CD4-positive, alpha-beta T cell treated with Interleukin-15 for 1 hour (primary cell): ENCODE data around the gene NPEPL1.
"Not testable (repeated sequence)": the region's sequence is repeated elsewhere in the genome, so short reads cannot be mapped to it uniquely, and the experiment has no call there.

Source experiments
- DNase-seq: peaks from one replicate; pipeline ENCODE4 v3.0.0-alpha.2; 2020

The NPEPL1 gene

GRCh38 chr20:58743929-58744534, 51.4 kb downstream of the NPEPL1 start:
- DNase-seq, result no peak

DNA sequence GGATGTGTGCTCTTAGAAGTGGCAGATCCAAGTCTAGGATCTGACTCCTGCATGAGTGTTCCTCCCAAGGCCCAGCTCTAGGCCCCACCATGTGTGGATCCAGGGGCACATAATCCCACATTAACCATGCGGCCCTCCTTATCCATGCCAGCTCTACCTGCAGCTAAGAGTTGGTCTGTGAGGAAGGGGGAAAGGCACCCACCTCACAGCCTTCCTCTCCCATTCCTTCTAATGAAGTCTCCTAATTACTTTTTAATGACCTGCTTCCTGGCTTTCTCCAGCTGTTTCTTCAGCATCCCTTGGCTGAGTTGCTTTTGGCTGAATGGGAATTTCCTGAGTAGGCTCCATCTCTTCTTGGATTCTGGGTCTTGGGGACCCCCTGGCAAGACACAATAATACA, 52.2 kb downstream of the NPEPL1 start:
- DNase-seq, result no peak

DNA sequence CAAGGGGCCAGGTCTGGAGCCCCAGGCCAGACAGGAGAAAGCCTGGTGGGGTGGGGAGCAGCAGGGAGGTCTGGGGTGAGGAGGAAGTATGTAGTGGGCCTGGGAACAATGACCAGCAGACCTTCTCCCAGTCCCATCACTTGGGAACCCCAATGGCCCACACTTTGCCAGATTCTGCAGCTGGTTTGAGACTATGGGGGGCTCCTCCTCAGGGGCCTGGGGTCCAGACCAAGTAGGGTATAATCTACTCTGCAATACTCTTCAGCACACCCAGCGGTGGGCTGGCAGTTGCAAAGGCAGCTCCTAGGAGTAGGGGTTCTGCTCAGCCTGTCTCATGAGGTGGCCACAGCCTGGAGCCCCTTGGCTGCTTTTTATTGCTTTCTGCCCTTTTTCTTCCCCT, 52.8 kb downstream of the NPEPL1 start:
- no peak for DNase-seq

- DNase-seq, result no peak
Measured at GRCh38 chr20:58746620-58747019, 54.0 kb downstream of the NPEPL1 start.

DNA sequence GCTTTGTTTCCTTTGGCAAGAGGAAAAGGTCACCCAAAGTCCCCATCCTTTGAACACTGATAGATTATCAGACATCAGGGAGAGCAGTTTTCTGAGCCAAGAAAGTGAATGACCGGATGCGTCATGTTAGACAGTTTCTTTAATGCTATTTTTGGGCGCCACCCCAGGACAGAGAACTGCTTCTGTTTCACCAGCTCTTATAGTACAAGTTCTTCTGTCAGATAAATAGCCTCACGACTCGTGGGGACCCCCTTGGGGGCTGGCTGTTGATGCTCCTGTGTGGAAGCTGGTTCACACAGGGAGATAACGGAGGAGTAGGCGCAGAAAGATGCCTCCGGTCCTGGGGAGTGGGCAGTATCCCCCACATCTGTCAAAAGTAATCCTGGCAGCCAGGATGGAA, 54.6 kb downstream of the NPEPL1 start:
- no peak for DNase-seq

DNA sequence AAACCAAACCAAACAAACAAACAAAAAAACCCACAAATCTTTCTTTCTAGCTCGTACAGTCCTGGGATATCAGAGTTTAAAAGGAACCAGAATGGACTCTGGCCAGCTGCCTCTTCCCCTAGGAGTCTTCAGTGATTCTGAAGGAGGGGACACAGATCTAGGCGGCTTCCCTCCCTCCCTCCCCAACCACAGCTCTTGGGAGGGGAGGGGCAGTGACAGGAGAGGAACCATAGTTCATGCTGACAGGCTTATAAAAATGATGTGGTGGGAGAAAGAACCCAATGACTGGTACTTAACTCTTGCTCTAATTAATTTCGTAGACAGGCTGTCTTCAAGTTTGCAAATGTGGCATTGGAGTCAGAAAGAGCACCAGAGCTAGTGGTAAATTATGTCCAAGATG, 56.0 kb downstream of the NPEPL1 start:
- no peak for DNase-seq

DNA sequence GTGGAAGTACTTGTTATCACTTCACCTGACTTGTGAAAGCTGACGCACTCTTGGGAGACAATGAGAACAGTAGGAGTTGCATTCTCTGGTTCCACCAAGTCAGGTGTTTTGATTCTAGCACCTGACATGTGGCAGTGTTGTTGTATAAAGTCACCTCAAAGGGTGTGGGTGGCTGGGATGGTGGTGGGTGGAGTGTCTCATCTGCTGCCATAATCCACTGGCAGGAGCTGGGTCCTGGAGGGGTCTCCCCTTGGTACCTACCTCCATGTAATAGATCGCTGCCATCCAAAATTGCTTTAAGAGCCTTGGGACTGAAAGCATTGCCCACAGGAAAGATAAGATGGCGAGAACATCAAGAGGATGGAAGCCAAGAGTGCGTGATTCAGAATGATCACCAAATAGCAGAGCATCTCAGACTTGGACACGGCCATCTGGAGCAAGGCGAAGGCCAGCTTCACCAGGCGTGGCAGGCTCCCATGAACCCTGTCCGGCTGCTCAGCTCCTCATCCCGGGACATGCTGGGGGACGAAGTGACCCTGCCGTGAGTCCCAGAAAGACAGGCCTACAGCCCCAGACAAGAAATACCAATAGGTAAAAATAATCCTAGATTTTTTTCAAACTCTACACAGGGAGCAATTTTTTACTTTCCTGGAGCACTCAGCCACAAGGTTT, 56.6 kb downstream of the NPEPL1 start:
- no peak for DNase-seq

DNA sequence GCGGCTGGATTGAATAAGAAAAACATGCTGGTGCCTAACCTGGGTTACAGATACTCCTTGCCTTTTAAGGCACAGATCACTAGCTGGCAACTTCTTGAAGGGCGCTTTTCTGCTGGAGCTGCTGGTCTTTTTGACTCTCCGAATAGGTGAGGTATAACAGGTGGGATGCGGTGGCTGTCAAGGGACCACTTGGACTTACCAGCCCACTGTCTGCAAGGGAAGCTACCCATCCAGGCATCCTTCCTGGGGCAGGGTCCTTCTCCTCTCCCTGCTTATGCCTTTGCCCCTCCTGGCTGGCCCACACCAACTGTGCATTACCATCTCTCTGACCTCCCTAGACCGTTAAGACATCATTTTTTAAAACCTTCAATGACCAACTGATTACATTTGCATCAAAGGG, 57.4 kb downstream of the NPEPL1 start:
- DNase-seq, result no peak

GRCh38 chr20:58750706-58751105, 58.1 kb downstream of the NPEPL1 start:
- DNase-seq, result not testable (repeated sequence)

DNA sequence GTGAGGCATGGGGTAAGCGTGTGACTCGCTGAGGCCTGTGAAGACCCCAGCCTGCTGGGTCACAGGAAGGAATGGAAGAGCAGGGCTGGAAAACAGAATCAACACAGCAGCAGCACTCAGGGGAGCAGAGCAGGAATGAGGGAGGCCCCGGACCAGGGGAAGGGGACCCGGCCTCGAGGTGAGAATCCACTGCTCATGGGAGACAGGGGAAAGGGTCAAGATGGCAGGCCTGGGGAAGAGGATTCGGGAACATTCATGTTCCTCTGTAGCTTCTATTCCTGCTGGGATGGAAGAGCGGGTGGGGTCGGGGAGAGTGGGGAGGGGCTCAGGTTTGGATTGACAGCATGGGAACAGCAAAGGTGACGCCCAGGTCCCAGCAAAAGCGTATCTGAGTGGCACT, 59.4 kb downstream of the NPEPL1 start:
- DNase-seq, result no peak

GRCh38 chr20:58752565-58752964, 60.0 kb downstream of the NPEPL1 start:
- no peak for DNase-seq

DNA sequence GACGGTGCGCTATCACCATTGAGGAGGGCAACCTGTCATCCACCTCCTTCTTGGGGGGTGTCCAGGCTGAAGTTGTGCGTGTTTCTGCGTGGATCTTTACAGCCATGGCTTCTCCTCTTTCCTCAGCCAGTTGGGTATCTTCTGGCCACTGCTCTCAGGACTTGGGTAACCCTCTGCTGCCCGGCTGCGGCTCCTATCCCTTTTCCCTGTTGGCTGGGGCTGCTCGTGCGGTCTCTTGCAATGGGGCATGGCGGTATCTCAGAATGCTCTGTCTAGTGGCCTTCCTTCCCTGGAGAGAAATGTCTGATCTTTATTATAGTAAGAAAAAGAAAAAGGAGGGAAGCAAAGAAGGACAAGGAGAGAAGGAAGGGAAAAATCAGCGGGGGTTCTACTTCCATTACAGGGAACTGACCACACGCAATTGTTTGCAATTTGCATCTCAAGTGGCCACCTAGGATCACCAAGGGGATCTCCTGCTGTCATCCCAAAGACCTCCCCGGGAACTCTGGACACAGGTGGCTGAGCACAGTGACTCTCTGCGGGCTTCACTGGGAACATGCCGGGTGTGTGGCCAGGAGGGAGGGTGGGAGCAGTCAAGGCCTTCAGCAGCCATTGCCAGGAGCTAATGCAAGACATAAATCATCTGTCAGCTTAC, 60.8 kb downstream of the NPEPL1 start:
- DNase-seq, result no peak

DNA sequence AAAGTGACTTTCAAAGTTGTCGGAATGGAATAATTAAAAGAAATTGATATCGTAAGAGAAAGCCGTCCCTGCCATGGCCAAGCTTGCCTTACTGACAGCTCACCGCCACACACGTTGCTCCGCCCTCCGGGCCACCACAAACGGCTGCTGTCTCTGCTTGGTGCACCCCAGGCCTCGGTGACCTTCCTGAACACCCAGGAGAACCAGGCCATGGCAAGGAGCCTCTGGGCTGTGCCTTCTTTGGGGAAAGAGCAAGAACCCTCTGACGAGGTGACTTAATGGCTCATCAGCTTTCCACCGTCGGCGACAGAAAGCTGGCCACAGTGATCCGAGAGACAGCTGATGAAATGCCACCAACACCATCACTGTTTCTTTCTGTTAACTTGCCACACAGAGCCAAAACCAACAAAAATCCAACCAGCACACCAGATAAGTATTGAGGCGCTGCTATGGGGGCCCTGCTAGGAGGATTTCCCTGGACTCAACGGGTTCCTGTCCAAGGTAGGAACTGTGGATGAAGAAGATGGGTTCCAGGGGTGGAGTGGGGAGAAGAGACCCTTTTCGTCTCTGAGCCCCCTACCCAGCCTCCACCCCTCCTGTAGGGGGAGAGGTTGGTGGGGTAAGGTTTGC, 61.4 kb downstream of the NPEPL1 start:
- DNase-seq, result no peak

GRCh38 chr20:58754584-58754983, 62.0 kb downstream of the NPEPL1 start:
- no peak for DNase-seq

GRCh38 chr20:58755062-58755697, 62.6 kb downstream of the NPEPL1 start:
- no peak for DNase-seq

DNA sequence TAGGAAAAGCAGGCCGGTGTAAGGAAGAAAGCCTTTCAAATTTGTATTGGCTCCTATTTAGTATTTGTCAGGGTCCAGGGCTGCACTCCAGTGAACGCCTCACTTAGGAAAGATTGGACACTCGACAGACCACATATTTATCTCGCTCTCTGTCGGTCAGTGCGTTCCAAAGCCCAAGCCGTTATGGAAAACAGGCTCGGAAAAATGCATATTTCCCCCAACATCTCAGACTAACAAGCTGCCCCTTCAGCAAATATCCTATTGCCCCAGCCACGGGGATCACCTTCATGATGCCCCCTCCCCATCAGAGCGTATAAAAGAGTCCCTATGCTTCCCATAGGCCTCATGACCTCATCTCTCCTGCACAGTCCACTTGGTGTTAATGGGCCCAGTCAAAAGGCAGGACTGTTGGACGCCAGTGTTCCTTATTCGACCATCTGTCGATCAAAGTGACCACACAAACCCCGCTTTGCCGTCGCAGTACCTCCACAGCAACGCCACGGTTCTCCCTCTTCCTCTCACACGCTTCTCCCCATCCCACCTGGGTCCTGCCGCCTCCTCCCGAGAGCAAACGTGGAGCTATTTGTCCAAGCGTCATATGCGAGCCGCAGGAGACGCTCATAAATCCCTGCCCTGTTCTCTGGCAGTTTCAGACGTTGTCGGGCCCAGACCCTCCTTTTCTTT, 63.3 kb downstream of the NPEPL1 start:
- DNase-seq, result no peak

DNA sequence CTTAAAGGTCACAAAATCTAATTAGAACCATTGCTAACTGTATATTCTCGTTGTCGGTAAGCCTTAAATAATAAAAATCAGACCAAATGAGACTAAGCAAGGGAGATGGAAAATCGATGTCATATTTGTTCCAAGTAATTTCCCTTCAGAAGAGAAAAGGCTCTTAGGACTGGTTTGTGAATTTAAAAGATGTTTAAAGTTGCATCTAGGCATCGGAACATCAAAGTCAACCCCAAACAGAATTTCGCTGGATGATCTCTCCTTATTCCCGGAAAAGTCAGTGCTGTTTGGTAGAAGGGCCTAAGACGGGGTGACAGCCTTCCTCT, 63.8 kb downstream of the NPEPL1 start:
- DNase-seq, result no peak

DNA sequence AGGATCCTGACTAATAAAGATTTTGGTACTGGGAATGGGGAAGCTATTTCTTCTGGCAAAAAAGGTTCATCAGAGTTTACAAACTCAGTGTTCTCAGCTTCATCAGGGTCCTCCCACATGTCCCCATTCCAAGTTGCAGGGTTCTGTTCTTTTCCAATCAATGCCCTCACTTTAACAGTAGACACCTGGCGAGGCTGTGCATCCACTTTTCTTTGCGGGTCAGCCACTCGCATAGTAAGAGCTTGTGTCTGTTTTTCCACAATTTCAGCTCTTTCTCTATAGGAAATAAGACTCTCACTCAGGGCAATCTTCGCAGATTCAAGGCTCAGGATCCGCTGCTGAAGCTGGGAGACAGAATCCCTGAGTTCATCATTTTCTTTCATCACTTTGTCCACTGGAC, 65.0 kb downstream of the NPEPL1 start:
- DNase-seq, result not testable (repeated sequence)

- no peak for DNase-seq
Measured at GRCh38 chr20:58759947-58760346, 67.3 kb downstream of the NPEPL1 start.

- DNase-seq, result no peak
Measured at GRCh38 chr20:58760856-58761255, 68.3 kb downstream of the NPEPL1 start.

- DNase-seq, result no peak
Measured at GRCh38 chr20:58762120-58762519, 69.5 kb downstream of the NPEPL1 start.

- no peak for DNase-seq
Measured at GRCh38 chr20:58763076-58763475, 70.5 kb downstream of the NPEPL1 start.
